Uterus (tissue), 4 donors: Measurements from ENCODE around the gene CDK10. TPM values are rescaled to one million over a fixed set of nuclear protein-coding genes. Genes with fewer than 3 reads are reported as not detected.

ENCODE experiments used
- DNase-seq, 2 donors: peaks; one replicate each; pipeline ENCODE4 v3.0.0-alpha.2; 2019 to 2020
- H3K27ac ChIP-seq, 2 donors: fragments of 200-600 bp; sonication (generic); 1 replicate in 1 of 2; 2 replicates in 1 of 2; pipeline ENCODE4 v1.5.1; 2016 to 2018
- H3K27me3 ChIP-seq, 2 donors: fragments of 200-600 bp; sonication (generic); one replicate each; pipeline ENCODE4 v1.5.1; 2018 to 2019; ENCODE audit warnings: control low read depth in 1 of 2
- H3K36me3 ChIP-seq, 2 donors: fragments of 200-600 bp; sonication (generic); one replicate each; pipeline ENCODE4 v1.5.1; 2019; ENCODE audit warnings: control low read depth in 1 of 2
- H3K4me1 ChIP-seq, 2 donors: fragments of 200-600 bp; sonication (generic); one replicate each; pipeline ENCODE4 v1.5.1; 2018 to 2019; ENCODE audit warnings: control low read depth in 1 of 2
- H3K4me3 ChIP-seq, 2 donors: fragments of 200-600 bp; sonication (generic); 1 replicate in 1 of 2; 2 replicates in 1 of 2; pipeline ENCODE4 v1.5.1; 2018 to 2019; ENCODE audit warnings: mild to moderate bottlenecking in 1 of 2
- H3K9me3 ChIP-seq, 2 donors: fragments of 200-600 bp; sonication (generic); one replicate each; pipeline ENCODE4 v1.5.1; 2019; ENCODE audit warnings: control low read depth in 1 of 2
- POLR2A ChIP-seq, 2 donors: fragments of 450-650 bp; IDR thresholded peaks; one replicate each; pipeline ENCODE4 v1.6.1; 2016; ENCODE audit warnings: antibody characterized with exemption in 2 of 2, mild to moderate bottlenecking in 1 of 2, moderate library complexity in 1 of 2
- intact Hi-C: fragments of 100-400 bp; cut with DNase I; formaldehyde crosslinking; loops from one replicate; pipeline ENCODE4 v1.15.1; 2023; ENCODE audit warnings: low total_unique reads
- total RNA-seq, 4 donors: library from RNA; depleted of rRNA in 3 of 4; stranded (reverse); fragments of >200 nt in 3 of 4; gene quantifications; one replicate each; pipeline versions ENCODE4 v1.1.0 to v1.2.4, GENCODE V29; 2014 to 2023
- TF ChIP-seq, protein P1 (sequence below), 4 experiments: fragments of 200-600 bp in 2 of 4; fragments of 450-650 bp in 2 of 4; sonication (generic) in 2 of 4; IDR thresholded peaks; one replicate each; pipeline ENCODE4 v1.5.1; 2016 to 2019; ENCODE audit warnings: antibody characterized with exemption in 4 of 4, mild to moderate bottlenecking in 2 of 4, moderate library complexity in 1 of 4
- donor health status: DM: yes; HTN: yes; CAD: no.

The CDK10 gene
- total RNA-seq, 4 donors from 2014 or later = 13.8 to 90.7 (median 62.5) TPM

DNA sequence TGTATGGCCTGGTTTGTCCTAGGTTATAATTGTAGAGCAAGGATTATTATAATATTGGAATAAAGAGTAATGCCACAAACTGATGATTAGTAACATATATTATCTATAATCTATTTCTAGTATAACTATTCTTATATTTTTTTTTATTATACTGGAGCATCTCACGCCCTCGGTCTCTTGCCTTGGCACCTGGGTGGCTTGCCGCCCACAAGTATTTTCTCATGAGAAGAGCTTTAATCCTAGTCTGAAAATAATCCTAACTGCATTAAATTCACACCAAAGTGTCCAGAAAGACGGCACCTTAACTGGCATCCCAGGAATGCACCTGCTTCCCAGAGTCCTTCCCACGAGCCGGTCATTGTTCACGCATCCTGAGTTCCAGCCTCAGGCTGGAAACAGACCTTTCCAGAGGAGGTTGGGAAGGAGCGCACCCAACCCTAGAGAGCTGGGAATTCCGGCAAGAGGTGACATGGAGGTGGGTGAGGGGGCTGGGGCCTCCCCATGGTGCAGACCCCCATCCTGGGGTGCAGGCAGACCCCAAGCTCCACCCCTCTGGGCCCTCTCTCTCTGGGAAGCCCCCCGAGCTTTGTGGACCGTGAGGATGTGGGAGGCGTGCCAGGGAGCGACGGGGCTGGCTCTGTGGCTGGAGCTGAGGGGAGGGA lies 44.9 kb upstream of the CDK10 start:
- no peak for DNase-seq
- Histone ChIP-seq H3K27me3 (no peaks in the 10 kb centered on the region), H3K36me3 (no peaks in the 10 kb centered on the region), H3K4me3 (no peak overlapping the region), H3K4me1 (peaks cover 0 to 5% of the 10 kb centered on the region in 2 donors), H3K27ac (no peak overlapping the region), H3K9me3 (no peaks in the 10 kb centered on the region)
- TF ChIP-seq, protein P1, sequence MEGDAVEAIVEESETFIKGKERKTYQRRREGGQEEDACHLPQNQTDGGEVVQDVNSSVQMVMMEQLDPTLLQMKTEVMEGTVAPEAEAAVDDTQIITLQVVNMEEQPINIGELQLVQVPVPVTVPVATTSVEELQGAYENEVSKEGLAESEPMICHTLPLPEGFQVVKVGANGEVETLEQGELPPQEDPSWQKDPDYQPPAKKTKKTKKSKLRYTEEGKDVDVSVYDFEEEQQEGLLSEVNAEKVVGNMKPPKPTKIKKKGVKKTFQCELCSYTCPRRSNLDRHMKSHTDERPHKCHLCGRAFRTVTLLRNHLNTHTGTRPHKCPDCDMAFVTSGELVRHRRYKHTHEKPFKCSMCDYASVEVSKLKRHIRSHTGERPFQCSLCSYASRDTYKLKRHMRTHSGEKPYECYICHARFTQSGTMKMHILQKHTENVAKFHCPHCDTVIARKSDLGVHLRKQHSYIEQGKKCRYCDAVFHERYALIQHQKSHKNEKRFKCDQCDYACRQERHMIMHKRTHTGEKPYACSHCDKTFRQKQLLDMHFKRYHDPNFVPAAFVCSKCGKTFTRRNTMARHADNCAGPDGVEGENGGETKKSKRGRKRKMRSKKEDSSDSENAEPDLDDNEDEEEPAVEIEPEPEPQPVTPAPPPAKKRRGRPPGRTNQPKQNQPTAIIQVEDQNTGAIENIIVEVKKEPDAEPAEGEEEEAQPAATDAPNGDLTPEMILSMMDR (IDR thresholded peaks at IDR 0.05) = no peak
- no peak for TF ChIP-seq POLR2A (IDR thresholded peaks at IDR 0.05)
- intact Hi-C loops = no loop called here

GRCh38 chr16:89642574-89642973 lies 43.9 kb upstream of the CDK10 start:
- intact Hi-C loops = no loop called here
- no peaks in the 10 kb centered on the region for H3K27me3 ChIP-seq
- H3K4me1 ChIP-seq = peaks cover 0 to 5% of the 10 kb centered on the region in 2 donors
- H3K27ac ChIP-seq = no peak overlapping the region
- TF ChIP-seq POLR2A (IDR thresholded peaks at IDR 0.05) = no peak
- TF ChIP-seq, protein P1 (IDR thresholded peaks at IDR 0.05) = no peak
- DNase-seq = no peak
- no peaks in the 10 kb centered on the region for H3K36me3 ChIP-seq
- H3K9me3 ChIP-seq = no peaks in the 10 kb centered on the region
- H3K4me3 ChIP-seq = no peak overlapping the region

GRCh38 chr16:89643769-89644300 lies 42.7 kb upstream of the CDK10 start:
- no peak for DNase-seq
- Histone ChIP-seq H3K27ac (no peak overlapping the region), H3K4me3 (no peak overlapping the region), H3K4me1 (peaks cover 0 to 5% of the 10 kb centered on the region in 2 donors), H3K27me3 (no peaks in the 10 kb centered on the region), H3K9me3 (no peaks in the 10 kb centered on the region), H3K36me3 (no peaks in the 10 kb centered on the region)
- intact Hi-C loops = no loop called here
- TF ChIP-seq, protein P1 (IDR thresholded peaks at IDR 0.05) = no peak
- no peak for TF ChIP-seq POLR2A (IDR thresholded peaks at IDR 0.05)

DNA sequence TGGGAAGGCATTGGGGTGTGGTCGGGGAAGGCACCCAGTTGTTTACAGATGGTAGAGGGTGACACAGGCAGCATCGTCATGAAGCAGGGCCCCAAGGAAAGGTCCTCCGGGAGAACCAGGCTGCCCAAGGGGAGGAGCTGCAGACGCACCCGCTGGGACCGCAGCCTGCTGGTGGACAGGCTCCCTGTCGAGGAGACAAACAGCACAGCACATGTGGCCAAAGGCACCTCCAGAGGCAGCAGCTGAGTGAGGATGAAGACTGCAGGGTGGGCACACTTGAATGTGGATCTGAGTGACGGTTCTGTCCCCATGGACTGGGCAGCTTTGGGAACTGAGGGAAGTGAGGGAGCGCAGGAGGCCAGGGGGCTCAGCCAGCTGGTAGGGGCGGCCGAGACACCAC lies 41.4 kb upstream of the CDK10 start:
- H3K27ac ChIP-seq = no peak overlapping the region
- H3K9me3 ChIP-seq = no peaks in the 10 kb centered on the region
- H3K4me3 ChIP-seq = no peak overlapping the region
- intact Hi-C loops = no loop called here
- peaks cover 0 to 5% of the 10 kb centered on the region in 2 donors for H3K4me1 ChIP-seq
- TF ChIP-seq POLR2A (IDR thresholded peaks at IDR 0.05) = no peak
- TF ChIP-seq, protein P1 (IDR thresholded peaks at IDR 0.05) = no peak
- H3K27me3 ChIP-seq = no peaks in the 10 kb centered on the region
- DNase-seq = no peak
- H3K36me3 ChIP-seq = no peaks in the 10 kb centered on the region

GRCh38 chr16:89646270-89646669 lies 40.2 kb upstream of the CDK10 start:
- TF ChIP-seq, protein P1 (IDR thresholded peaks at IDR 0.05) = no peak
- TF ChIP-seq POLR2A (IDR thresholded peaks at IDR 0.05) = no peak
- Histone ChIP-seq H3K27me3 (no peaks in the 10 kb centered on the region), H3K4me1 (no peaks in the 10 kb centered on the region), H3K4me3 (no peak overlapping the region), H3K36me3 (no peaks in the 10 kb centered on the region), H3K9me3 (no peaks in the 10 kb centered on the region), H3K27ac (no peak overlapping the region)
- intact Hi-C loops = no loop called here
- no peak for DNase-seq
